ENCODE results near the gene WDR20.
"Not testable (repeated sequence)": the region's sequence is repeated elsewhere in the genome, so short reads cannot be mapped to it uniquely, and the experiment has no call there.

The WDR20 gene

GRCh38 chr14:102159841-102160240 is 20.1 kb downstream of the WDR20 start:
- in situ Hi-C loops (cut with HindIII; ENCODE audit: low pct_unique_long_range_greater_than_20kb, low sequenced_read_pairs), result no loop called here
- no peak for DNase-seq (ENCODE audit: low read depth in 1 of 2, low spot score in 1 of 2)
- TF ChIP-seq JUND (IDR thresholded peaks at IDR 0.05; ENCODE audit: low read depth), result no peak

- DNase-seq (ENCODE audit: low read depth in 1 of 2, low spot score in 1 of 2), result no peak
- in situ Hi-C loops (cut with HindIII; ENCODE audit: low pct_unique_long_range_greater_than_20kb, low sequenced_read_pairs), result no loop called here
- TF ChIP-seq JUND (IDR thresholded peaks at IDR 0.05; ENCODE audit: low read depth), result no peak
These were observed 22.8 kb downstream of the WDR20 start for GRCh38 chr14:102162487-102162886.

GRCh38 chr14:102164241-102164641 is 24.5 kb downstream of the WDR20 start:
- no peak for TF ChIP-seq JUND (IDR thresholded peaks at IDR 0.05; ENCODE audit: low read depth)
- in situ Hi-C loops (cut with HindIII; ENCODE audit: low pct_unique_long_range_greater_than_20kb, low sequenced_read_pairs), result no loop called here
- peak in 1 of 2 experiments; percentile 16 for DNase-seq (ENCODE audit: low read depth in 1 of 2, low spot score in 1 of 2)

GRCh38 chr14:102164965-102165364 is 25.3 kb downstream of the WDR20 start:
- DNase-seq (ENCODE audit: low read depth in 1 of 2, low spot score in 1 of 2), result no peak
- no peak for TF ChIP-seq JUND (IDR thresholded peaks at IDR 0.05; ENCODE audit: low read depth)
- in situ Hi-C loops (cut with HindIII; ENCODE audit: low pct_unique_long_range_greater_than_20kb, low sequenced_read_pairs), result no loop called here

- DNase-seq (ENCODE audit: low read depth in 1 of 2, low spot score in 1 of 2), result no peak
- in situ Hi-C loops (cut with HindIII; ENCODE audit: low pct_unique_long_range_greater_than_20kb, low sequenced_read_pairs), result no loop called here
- no peak for TF ChIP-seq JUND (IDR thresholded peaks at IDR 0.05; ENCODE audit: low read depth)
These were observed 30.4 kb downstream of the WDR20 start for GRCh38 chr14:102170061-102170460.

- in situ Hi-C loops (cut with HindIII; ENCODE audit: low pct_unique_long_range_greater_than_20kb, low sequenced_read_pairs), result no loop called here
- no peak for TF ChIP-seq JUND (IDR thresholded peaks at IDR 0.05; ENCODE audit: low read depth)
- DNase-seq (ENCODE audit: low read depth in 1 of 2, low spot score in 1 of 2), result no peak
These were observed 31.7 kb downstream of the WDR20 start for GRCh38 chr14:102171173-102172020.

- DNase-seq (ENCODE audit: low read depth in 1 of 2, low spot score in 1 of 2); in situ Hi-C loops (cut with HindIII; ENCODE audit: low pct_unique_long_range_greater_than_20kb, low sequenced_read_pairs): not testable (repeated sequence)
These were observed 32.2 kb downstream of the WDR20 start for GRCh38 chr14:102172021-102172272.

- DNase-seq (ENCODE audit: low read depth in 1 of 2, low spot score in 1 of 2); in situ Hi-C loops (cut with HindIII; ENCODE audit: low pct_unique_long_range_greater_than_20kb, low sequenced_read_pairs): not testable (repeated sequence)
These were observed 33.0 kb downstream of the WDR20 start for GRCh38 chr14:102172721-102173120.

- no peak for DNase-seq (ENCODE audit: low read depth in 1 of 2, low spot score in 1 of 2)
- no peak for TF ChIP-seq JUND (IDR thresholded peaks at IDR 0.05; ENCODE audit: low read depth)
- in situ Hi-C loops (cut with HindIII; ENCODE audit: low pct_unique_long_range_greater_than_20kb, low sequenced_read_pairs), result no loop called here
These were observed 37.5 kb downstream of the WDR20 start for GRCh38 chr14:102177161-102177560.

GRCh38 chr14:102178806-102179205 is 39.1 kb downstream of the WDR20 start:
- no peak for TF ChIP-seq JUND (IDR thresholded peaks at IDR 0.05; ENCODE audit: low read depth)
- in situ Hi-C loops (cut with HindIII; ENCODE audit: low pct_unique_long_range_greater_than_20kb, low sequenced_read_pairs), result no loop called here
- no peak for DNase-seq (ENCODE audit: low read depth in 1 of 2, low spot score in 1 of 2)

- in situ Hi-C loops (cut with HindIII; ENCODE audit: low pct_unique_long_range_greater_than_20kb, low sequenced_read_pairs), result no loop called here
- DNase-seq (ENCODE audit: low read depth in 1 of 2, low spot score in 1 of 2), result no peak
- TF ChIP-seq JUND (IDR thresholded peaks at IDR 0.05; ENCODE audit: low read depth), result no peak
These were observed 40.7 kb downstream of the WDR20 start for GRCh38 chr14:102180248-102180998.

GRCh38 chr14:102181187-102181586 is 41.5 kb downstream of the WDR20 start:
- DNase-seq (ENCODE audit: low read depth in 1 of 2, low spot score in 1 of 2), result no peak
- in situ Hi-C loops (cut with HindIII; ENCODE audit: low pct_unique_long_range_greater_than_20kb, low sequenced_read_pairs), result no loop called here
- no peak for TF ChIP-seq JUND (IDR thresholded peaks at IDR 0.05; ENCODE audit: low read depth)

GRCh38 chr14:102182190-102182589 is 42.5 kb downstream of the WDR20 start:
- in situ Hi-C loops (cut with HindIII; ENCODE audit: low pct_unique_long_range_greater_than_20kb, low sequenced_read_pairs), result no loop called here
- no peak for DNase-seq (ENCODE audit: low read depth in 1 of 2, low spot score in 1 of 2)
- no peak for TF ChIP-seq JUND (IDR thresholded peaks at IDR 0.05; ENCODE audit: low read depth)
